HepG2 (cell line): ENCODE data around the gene NOL12. TPM values are rescaled to one million over a fixed set of nuclear protein-coding genes. Genes with fewer than 3 reads are reported as not detected.
A peak's percentile ranks its signal among the peaks of the same experiment; 100 is the strongest.

Experiments
- ATAD3A ChIP-seq: sonication (generic); formaldehyde crosslinking; IDR thresholded peaks from 2 replicates; pipeline ENCODE4 v1.4.0; 2020; ENCODE audit warnings: missing genetic modification reagents
- BCLAF1 ChIP-seq: fragments of 450-650 bp; IDR thresholded peaks from 2 replicates; pipeline ENCODE4 v1.6.1; 2017; ENCODE audit warnings: mild to moderate bottlenecking
- CBX1 ChIP-seq: IDR thresholded peaks from one replicate; pipeline ENCODE4 v1.6.1; 2016; ENCODE audit warnings: antibody characterized with exemption, low read depth
- HHEX ChIP-seq: IDR thresholded peaks from 2 replicates; pipeline ENCODE4 v1.6.1; 2016; ENCODE audit warnings: control low read depth
- KDM5A ChIP-seq: fragments of 200-600 bp; sonication (generic); IDR thresholded peaks from 2 replicates; pipeline ENCODE4 v1.7.0; 2018; ENCODE audit warnings: antibody characterized with exemption, mild to moderate bottlenecking, low read length, borderline replicate concordance
- POLR2A ChIP-seq, 2 experiments: IDR thresholded peaks; 2 replicates each; pipeline ENCODE4 v1.6.1; 2011; ENCODE audit warnings: low read depth in 2 of 2, low read length in 2 of 2, mild to moderate bottlenecking in 1 of 2, moderate library complexity in 1 of 2; ENCODE audit not compliant: insufficient read depth in 1 of 2
- POLR2G ChIP-seq: fragments of 200-400 bp; formaldehyde crosslinking; IDR thresholded peaks from 2 replicates; pipeline ENCODE4 v1.6.1; 2018; ENCODE audit warnings: mild to moderate bottlenecking, low read depth, low read length, moderate library complexity
- REPIN1 ChIP-seq: sonication (generic); formaldehyde crosslinking; IDR thresholded peaks from 2 replicates; pipeline ENCODE4 v1.8.0; 2022; ENCODE audit warnings: missing genetic modification reagents, low read depth, mild to moderate bottlenecking, borderline replicate concordance
- SAFB2 ChIP-seq: sonication (generic); formaldehyde crosslinking; IDR thresholded peaks from 2 replicates; pipeline ENCODE4 v1.5.1; 2020; ENCODE audit warnings: missing genetic modification reagents, low read depth, mild to moderate bottlenecking, borderline replicate concordance
- SNAPC4 ChIP-seq: sonication (generic); formaldehyde crosslinking; IDR thresholded peaks from 2 replicates; pipeline ENCODE4 v1.4.0; 2020; ENCODE audit warnings: mild to moderate bottlenecking, missing genetic modification reagents
- STAT6 ChIP-seq: sonication (generic); formaldehyde crosslinking; IDR thresholded peaks from 2 replicates; pipeline ENCODE4 v1.4.0; 2020; ENCODE audit warnings: missing genetic modification reagents, mild to moderate bottlenecking, borderline replicate concordance
- UBTF ChIP-seq: sonication (generic); formaldehyde crosslinking; IDR thresholded peaks from 2 replicates; pipeline ENCODE4 v1.4.0; 2020; ENCODE audit warnings: mild to moderate bottlenecking, missing genetic modification reagents
- ZMYM3 ChIP-seq: sonication (generic); formaldehyde crosslinking; IDR thresholded peaks from 2 replicates; pipeline ENCODE4 v1.5.1; 2020; ENCODE audit warnings: mild to moderate bottlenecking, missing genetic modification reagents
- ZNF274 ChIP-seq: sonication (generic); formaldehyde crosslinking; IDR thresholded peaks from 2 replicates; pipeline ENCODE4 v1.5.1; 2020; ENCODE audit warnings: mild to moderate bottlenecking, missing genetic modification reagents
- ZNF7 ChIP-seq: IDR thresholded peaks from 2 replicates; pipeline ENCODE4 v1.6.1; 2016; ENCODE audit warnings: missing biosample characterization, missing genetic modification reagents
- ZNF761 ChIP-seq: sonication (generic); formaldehyde crosslinking; conservative IDR thresholded peaks from 2 replicates; pipeline ENCODE4 v1.4.0; 2020; ENCODE audit warnings: mild to moderate bottlenecking, missing genetic modification reagents
- polyA plus RNA-seq, 8 experiments: library from polyadenylated mRNA; depleted of rRNA in 3 of 8; stranded (reverse) in 7 of 8; unstranded in 1 of 8; fragments of >200 nt; fragmentation: Illumina TruSeq in 4 of 8; extraction: Trizol in 4 of 8; gene quantifications; 2 replicates each; pipeline versions ENCODE4 v1.2.1 to v1.2.3, GENCODE V29; 2011 to 2016; ENCODE audit warnings: low read depth in 4 of 8, missing spikeins in 1 of 8, mixed read lengths in 1 of 8; ENCODE audit not compliant: insufficient read depth in 1 of 8
- total RNA-seq, 5 experiments: library from RNA; depleted of rRNA; stranded (reverse); fragments of >200 nt; fragmentation: Illumina TruSeq; extraction: Trizol; gene quantifications; 2 replicates each; pipeline ENCODE4 v1.2.3, GENCODE V29; 2016; ENCODE audit warnings: low read depth in 1 of 5

The NOL12 gene
- total and polyA plus RNA-seq, 2 of the 13 experiments (the other 11 are each of a cell fraction or from before 2014, with no cell fraction given): 14.3 to 31.4 TPM

GRCh38 chr22:37732699-37733607, 46.8 kb downstream of the NOL12 start (continued):
- TF ChIP-seq ZMYM3 (CRISPR knock-in tag) (peak; percentile 82), REPIN1 (no peak), ZNF274 (no peak), POLR2G (no peak; the same call in 1 of the 2 replicates), ZNF7 (CRISPR knock-in tag) (no peak), POLR2A (IDR thresholded peaks at IDR 0.05; ENCODE audit: insufficient read depth in 1 of 2, low read depth in 2 of 2, low read length in 2 of 2) (0 out of 4 replicates have a peak, but pooled peaks of 1 of the 2 experiments have one; percentile 19), BCLAF1 (no peak), SAFB2 (CRISPR knock-in tag) (no peak), UBTF (CRISPR knock-in tag) (peak; percentile 2; the same call in 1 of the 2 replicates), KDM5A (no peak), STAT6 (no peak), SNAPC4 (CRISPR knock-in tag) (no peak), HHEX (no peak), ATAD3A (no peak), ZNF761 (no peak), CBX1 (no peak)
